NOMO-1 treated with dmso at 0.1 percent for 144 hours (cell line): ENCODE results near the gene ADAMTSL3.
A peak's percentile ranks its signal among the peaks of the same experiment; 100 is the strongest.

Experiments
- DNase-seq: peaks from one replicate; lab custom pipeline; 2025; ENCODE audit not compliant: unreplicated experiment; lab: John Stamatoyannopoulos, UW

ADAMTSL3 gene

DNA sequence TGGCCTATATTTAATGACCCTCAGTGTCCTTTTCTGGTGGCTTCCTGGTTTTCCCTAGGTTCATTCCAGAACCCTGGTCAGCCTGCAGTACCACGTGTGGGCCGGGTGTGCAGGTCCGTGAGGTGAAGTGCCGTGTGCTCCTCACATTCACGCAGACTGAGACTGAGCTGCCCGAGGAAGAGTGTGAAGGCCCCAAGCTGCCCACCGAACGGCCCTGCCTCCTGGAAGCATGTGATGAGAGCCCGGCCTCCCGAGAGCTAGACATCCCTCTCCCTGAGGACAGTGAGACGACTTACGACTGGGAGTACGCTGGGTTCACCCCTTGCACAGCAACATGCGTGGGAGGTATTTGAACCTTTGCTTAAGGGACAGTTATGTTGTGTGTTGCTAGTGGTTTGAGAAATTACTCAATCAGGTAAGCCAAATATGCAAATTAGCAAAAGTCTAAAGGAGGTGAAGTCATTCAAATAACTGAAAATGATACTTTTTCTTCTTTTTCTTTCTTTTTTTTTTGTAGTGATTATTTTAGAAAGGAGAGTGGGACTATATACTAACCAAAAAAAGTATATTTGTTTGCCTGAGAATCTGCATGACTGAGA is 259.2 kb downstream of the ADAMTSL3 start:
- no peak for DNase-seq

DNA sequence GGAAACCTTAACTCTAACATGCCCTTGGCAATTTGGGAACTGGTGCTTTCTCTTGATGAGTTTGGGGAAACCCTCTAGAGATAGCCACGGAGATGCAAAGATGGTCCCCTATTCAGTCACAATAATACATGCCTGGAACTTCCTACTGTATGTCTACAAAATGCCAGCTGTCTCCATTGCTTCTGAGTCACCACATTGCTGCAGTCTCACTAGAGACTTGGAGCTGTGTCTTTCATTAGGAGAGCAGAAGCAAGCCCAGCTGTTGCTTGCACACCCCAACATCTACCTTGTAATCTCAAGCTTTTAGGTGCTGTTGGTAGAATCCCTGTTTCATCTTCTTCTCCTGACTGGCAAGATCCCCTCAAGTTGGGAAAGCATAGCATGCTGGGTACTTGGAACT is 261.0 kb downstream of the ADAMTSL3 start:
- DNase-seq: no peak

- no peak for DNase-seq
Measured at GRCh38 chr15:83917432-83917831, 263.5 kb downstream of the ADAMTSL3 start.

- DNase-seq: no peak
Measured at GRCh38 chr15:83918011-83918410, 264.1 kb downstream of the ADAMTSL3 start.

- no peak for DNase-seq
Measured at GRCh38 chr15:83919319-83919830, 265.5 kb downstream of the ADAMTSL3 start.

GRCh38 chr15:83919978-83920510 is 266.1 kb downstream of the ADAMTSL3 start:
- DNase-seq: no peak

DNA sequence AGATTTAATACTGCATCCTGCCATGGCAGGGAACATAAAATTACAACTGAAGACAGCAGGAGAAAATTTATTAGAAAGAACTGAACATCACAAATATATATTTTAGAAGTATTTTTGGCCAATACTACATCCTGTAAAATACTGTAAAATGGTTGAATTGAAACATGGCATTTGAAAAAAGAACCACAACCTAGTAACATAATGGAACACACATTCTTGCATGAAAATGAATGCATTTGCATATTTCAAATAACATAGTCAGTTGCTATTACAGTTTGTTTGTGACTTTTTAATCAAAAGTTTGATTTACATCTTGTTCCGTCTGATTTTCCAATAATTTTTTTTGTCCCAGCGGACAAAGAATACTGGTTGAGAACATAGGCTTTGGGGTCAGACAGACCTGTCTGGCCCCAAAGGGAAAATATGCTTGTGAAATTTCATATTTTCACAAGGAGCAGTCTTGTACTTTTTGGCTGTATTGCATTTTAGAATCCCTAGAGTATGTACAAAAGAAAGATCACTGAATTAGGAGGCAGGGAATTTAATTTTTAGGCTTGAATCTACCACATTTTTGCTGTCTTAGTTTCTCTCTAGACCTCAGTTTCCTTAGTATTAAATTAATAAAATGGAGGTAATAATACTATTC is 268.8 kb downstream of the ADAMTSL3 start:
- DNase-seq: no peak

DNA sequence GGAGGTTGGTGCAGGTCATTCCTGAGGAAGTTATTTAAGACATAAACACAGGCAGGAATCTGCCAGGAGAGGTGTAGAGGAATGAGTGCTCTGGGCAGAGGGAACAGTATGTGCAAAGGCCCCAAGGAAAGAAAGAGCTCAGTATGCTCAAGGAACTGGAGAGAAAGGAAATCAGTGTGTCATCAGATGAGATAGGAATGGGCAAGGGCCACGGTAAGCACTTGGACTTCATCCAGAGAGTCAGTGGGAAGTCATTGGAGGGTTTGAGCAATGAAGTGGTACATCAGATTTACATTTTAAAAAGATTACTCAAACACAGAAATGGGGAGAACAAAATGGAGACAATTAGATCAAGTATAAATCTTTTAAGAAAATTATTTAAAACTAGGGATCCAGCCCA is 272.2 kb downstream of the ADAMTSL3 start:
- no peak for DNase-seq

GRCh38 chr15:83927704-83928391 is 273.9 kb downstream of the ADAMTSL3 start:
- no peak for DNase-seq

GRCh38 chr15:83928392-83928734 is 274.4 kb downstream of the ADAMTSL3 start:
- no peak for DNase-seq

DNA sequence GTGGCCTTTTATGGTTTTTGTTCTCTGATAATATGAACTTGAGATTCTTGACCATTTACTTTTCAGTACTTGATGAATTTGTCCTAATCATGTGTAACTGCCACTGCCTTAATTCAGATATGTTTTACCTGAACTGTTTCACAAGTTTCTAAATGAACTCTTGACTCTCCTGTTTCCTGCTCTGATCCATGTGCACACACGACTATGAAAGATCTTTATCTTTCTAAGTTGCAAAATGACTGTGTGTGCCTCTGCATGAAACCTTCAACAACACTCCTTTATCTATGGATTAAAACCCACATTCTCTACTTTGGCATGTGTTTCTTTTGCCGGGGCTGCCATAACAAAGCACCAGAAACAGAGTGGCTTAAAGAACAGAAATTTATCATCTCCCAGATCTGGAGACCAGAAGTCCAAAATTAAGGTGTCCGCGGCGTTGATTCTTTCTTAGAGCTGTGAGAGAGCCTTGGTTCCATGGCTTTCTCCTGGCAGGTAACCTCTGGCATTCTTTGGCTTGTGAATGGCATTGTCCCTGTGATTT is 275.0 kb downstream of the ADAMTSL3 start:
- DNase-seq: no peak

DNA sequence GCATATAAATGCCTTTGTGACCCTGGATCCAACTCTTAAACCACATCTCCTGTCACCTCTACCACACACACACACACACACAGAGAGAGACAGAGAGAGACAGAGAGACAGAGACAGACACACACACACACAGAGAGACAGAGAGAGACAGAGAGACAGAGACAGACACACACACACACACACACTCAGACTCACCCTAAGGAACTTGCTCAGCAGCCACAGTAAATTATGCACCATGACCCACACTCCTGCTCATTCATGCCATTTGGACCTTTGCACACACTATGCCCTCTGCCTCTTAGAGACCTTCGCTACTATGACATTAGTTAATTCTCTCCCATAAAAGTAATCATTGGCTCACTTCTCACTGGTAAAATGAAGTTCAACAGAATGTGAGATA is 275.7 kb downstream of the ADAMTSL3 start:
- DNase-seq: no peak

DNA sequence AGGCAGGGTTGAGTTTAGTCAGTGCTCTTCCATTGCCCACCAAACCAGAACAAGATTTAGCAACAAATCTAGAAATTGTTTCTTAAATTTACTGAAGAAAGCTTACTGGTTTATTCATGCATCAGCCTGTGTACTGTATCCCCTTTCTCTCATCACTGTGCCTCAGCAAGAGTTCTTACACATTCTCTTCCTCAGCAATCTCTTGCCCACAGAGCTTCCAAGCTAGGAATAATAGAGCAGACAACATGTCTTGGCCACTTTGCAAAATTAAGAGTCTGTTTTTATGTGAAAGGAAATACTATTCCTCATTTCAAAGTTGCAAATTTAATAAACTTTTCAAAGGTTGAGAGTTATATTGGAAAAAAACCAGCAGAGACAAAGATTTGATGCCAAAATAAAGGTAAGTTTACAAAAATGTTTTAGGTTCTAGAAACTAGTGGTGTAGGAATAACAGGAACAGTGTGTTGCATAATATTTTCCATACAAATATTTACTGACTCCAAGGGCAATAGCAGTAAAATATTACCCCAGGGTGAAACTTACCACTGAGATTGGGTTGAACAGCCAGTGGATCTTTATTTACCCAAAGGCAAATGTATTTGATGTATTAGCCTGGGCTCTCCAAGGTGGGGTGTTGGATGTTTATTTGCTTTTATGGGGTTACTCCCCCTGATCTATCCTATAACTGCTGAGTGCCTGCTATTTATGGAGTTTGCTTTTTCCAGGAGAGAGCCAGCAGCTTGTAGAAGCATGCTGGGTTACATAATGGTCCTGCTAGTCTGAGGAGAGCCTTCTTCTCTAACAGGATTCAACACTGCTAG is 276.7 kb downstream of the ADAMTSL3 start:
- DNase-seq: no peak

DNA sequence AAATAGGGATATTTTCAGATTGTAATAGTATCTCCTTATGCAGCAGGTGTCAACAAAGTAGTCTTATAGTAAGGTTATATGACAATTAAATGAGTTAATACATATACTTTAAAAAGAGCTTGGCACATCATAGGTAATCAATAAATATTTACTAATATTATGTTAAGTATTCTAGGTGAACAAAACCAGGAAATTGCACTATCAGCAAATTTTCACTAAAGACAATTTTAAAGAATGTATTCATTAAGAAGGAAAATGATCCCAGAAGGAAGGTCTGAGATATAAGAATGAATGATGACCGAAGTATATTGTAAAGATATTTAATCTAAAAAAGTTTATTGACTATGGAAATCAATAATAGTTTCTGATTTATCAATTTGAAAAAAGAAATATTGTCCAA is 281.9 kb downstream of the ADAMTSL3 start:
- no peak for DNase-seq

GRCh38 chr15:83940136-83940535 is 286.2 kb downstream of the ADAMTSL3 start:
- DNase-seq: no peak

DNA sequence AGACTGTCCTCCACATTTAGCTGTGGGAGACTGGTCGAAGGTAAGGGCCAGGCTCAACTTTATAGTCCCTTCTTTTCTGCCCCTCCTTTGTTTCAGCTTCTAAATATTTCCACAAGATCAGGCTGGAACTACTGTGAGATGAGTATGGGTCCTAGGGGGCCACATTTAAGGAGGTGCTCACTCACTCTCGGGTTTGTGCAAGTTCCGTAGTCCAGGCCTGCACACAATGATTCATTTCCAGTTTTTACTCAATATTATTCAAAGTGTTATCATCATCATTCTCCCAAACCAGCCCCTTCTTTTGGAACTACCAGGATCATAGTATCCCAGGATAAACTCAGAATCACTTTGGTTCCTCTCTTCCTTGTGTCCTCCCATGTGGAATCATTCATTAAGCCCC is 289.1 kb downstream of the ADAMTSL3 start:
- no peak for DNase-seq

GRCh38 chr15:83943849-83944404 is 290.0 kb downstream of the ADAMTSL3 start:
- no peak for DNase-seq

GRCh38 chr15:83947156-83947555 is 293.2 kb downstream of the ADAMTSL3 start:
- DNase-seq: no peak

GRCh38 chr15:83954506-83954905 is 300.6 kb downstream of the ADAMTSL3 start:
- no peak for DNase-seq

DNA sequence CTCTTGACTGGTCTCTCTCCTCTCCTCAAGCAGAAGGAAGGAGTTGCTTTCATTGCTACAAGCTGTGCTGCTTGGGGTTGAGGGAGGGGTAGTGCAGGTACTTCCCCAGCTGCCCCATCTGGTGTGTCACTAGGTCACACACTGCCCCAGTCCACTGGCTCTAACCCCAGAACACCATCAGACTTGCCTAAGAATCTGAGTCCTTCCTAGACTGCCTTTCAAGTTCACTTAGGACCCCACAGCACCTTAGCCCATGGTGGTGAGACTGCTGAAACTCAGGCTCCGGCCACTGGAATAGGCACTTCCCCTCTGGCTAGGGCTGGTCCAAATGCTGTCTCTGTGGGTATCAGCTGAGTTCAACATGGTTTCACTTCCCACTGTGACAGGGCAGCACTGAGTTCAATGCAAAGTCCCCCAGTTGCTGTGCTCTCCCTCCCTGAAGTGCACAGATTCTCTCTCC is 301.9 kb downstream of the ADAMTSL3 start:
- peak; percentile 4 for DNase-seq

DNA sequence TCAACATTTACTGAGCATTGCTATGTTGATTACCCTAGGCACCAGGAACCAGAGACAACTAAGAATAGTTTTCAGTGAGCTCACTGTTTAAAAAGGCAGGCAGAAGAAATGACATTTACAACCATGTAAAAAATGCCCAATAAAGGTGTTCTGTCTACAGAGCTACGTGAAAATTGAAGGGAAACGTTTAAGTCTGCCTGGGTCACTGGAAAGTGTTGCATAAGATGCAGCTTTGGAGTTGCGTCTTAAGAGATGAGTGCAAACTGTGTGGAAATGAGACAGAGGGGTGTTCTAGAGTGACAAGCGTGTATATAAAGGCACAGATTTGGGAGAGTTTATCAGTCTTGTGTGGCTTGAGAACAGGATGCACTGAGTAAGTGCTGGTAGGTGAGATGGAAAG is 303.0 kb downstream of the ADAMTSL3 start:
- DNase-seq: no peak
